Type B pancreatic cell (in vitro differentiated cells): ENCODE data around the gene SLC1A6. TPM values are rescaled to one million over a fixed set of nuclear protein-coding genes. Genes with fewer than 3 reads are reported as not detected.
"Not testable (repeated sequence)": the region's sequence is repeated elsewhere in the genome, so short reads cannot be mapped to it uniquely, and the experiment has no call there.

Experiments
- DNase-seq: peaks from one replicate; pipeline ENCODE4 v3.0.0; 2021; ENCODE audit warnings: mixed read lengths; ENCODE audit not compliant: unreplicated experiment; ENCODE audit errors: extremely low spot score
- H3K27ac Mint-ChIP-seq: 2 replicates; pipeline ENCODE4 v1.8.0; 2021; ENCODE audit warnings: mild to moderate bottlenecking, mixed read lengths
- H3K27me3 Mint-ChIP-seq: 2 replicates; pipeline ENCODE4 v1.8.0; 2021; ENCODE audit warnings: mixed read lengths
- H3K36me3 Mint-ChIP-seq: 2 replicates; pipeline ENCODE4 v1.8.0; 2021; ENCODE audit warnings: mixed read lengths
- H3K4me1 Mint-ChIP-seq: one replicate; pipeline ENCODE4 v1.8.0; 2021; ENCODE audit warnings: mixed read lengths; ENCODE audit not compliant: unreplicated experiment
- H3K4me3 Mint-ChIP-seq: 2 replicates; pipeline ENCODE4 v1.8.0; 2021; ENCODE audit warnings: mild to moderate bottlenecking, mixed read lengths
- H3K9me3 Mint-ChIP-seq: 2 replicates; pipeline ENCODE4 v1.8.0; 2021; ENCODE audit warnings: mixed read lengths
- total RNA-seq: library from RNA; stranded (reverse); gene quantifications from 2 replicates; pipeline ENCODE4 v1.2.1, GENCODE V29; 2021; ENCODE audit warnings: low replicate concordance
- TF ChIP-seq, protein P1 (sequence below): fragments of 200-600 bp; sonication (generic); conservative IDR thresholded peaks from 2 replicates; pipeline ENCODE4 v1.5.0; 2021; ENCODE audit warnings: antibody characterized with exemption, mild to moderate bottlenecking

Gene SLC1A6
- total RNA-seq, 1 donor from 2014 or later, result 6.4 TPM

DNA sequence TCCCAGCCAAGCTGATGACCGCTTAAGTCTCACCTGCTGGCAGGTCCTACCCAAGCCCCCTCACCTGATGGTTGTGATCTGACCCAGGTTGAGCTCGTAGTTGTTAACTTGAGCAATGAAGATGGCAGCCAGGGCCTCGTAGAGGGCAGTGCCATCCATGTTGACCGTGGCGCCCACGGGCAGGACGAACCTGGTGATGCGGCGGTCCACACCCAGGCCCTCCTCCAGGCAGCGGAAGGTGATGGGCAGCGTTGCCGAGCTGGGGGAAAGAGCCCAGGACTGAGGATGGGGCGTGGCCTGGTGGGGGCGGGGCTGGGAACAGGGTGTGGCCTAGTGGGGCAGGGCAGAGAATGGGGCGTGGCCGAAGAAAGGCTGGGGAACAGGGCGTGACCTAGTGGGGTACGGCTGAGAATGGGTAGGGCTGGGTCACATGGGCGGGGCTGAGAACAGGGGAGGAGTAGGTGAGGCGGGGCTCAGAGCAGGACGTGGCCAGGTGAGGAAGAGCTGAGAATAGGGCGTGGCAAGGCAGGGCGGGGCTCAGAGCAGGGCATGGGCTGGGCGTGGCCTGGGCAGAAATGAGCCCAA, 25.5 kb downstream of the SLC1A6 start:
- no peaks in the 10 kb centered on the region for H3K27me3 Mint-ChIP-seq
- no peak for DNase-seq
- H3K4me1 Mint-ChIP-seq, result no peaks in the 10 kb centered on the region
- H3K36me3 Mint-ChIP-seq, result no peaks in the 10 kb centered on the region
- no peak overlapping the region for H3K4me3 Mint-ChIP-seq
- no peak overlapping the region for H3K27ac Mint-ChIP-seq
- H3K9me3 Mint-ChIP-seq, result peaks cover 14% of the 10 kb centered on the region
- TF ChIP-seq, protein P1, sequence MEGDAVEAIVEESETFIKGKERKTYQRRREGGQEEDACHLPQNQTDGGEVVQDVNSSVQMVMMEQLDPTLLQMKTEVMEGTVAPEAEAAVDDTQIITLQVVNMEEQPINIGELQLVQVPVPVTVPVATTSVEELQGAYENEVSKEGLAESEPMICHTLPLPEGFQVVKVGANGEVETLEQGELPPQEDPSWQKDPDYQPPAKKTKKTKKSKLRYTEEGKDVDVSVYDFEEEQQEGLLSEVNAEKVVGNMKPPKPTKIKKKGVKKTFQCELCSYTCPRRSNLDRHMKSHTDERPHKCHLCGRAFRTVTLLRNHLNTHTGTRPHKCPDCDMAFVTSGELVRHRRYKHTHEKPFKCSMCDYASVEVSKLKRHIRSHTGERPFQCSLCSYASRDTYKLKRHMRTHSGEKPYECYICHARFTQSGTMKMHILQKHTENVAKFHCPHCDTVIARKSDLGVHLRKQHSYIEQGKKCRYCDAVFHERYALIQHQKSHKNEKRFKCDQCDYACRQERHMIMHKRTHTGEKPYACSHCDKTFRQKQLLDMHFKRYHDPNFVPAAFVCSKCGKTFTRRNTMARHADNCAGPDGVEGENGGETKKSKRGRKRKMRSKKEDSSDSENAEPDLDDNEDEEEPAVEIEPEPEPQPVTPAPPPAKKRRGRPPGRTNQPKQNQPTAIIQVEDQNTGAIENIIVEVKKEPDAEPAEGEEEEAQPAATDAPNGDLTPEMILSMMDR, result no peak

DNA sequence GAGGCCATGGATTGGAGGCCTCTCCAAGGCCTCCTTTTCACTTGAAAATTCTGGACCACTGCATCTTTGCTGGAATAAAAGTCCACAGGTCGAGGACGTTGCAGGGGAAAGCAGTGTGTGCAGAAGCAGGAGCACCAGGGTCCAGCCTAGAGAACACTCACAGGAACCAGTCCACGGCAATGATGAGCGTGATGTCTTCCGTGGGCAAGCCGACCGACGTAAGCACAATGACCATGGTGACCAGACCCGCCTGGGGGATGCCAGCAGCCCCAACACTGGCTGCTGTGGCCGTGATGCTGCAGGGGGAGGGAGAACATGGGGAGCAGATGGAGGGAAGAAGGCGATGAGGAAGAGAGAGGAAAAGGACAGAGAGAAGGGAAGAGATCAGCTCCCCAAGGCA, 26.9 kb downstream of the SLC1A6 start:
- TF ChIP-seq, protein P1, result no peak
- Mint-ChIP-seq H3K36me3 (no peaks in the 10 kb centered on the region), H3K4me3 (no peak overlapping the region), H3K27ac (no peak overlapping the region), H3K9me3 (peaks cover 14% of the 10 kb centered on the region), H3K27me3 (no peaks in the 10 kb centered on the region), H3K4me1 (no peaks in the 10 kb centered on the region)
- DNase-seq, result no peak

DNA sequence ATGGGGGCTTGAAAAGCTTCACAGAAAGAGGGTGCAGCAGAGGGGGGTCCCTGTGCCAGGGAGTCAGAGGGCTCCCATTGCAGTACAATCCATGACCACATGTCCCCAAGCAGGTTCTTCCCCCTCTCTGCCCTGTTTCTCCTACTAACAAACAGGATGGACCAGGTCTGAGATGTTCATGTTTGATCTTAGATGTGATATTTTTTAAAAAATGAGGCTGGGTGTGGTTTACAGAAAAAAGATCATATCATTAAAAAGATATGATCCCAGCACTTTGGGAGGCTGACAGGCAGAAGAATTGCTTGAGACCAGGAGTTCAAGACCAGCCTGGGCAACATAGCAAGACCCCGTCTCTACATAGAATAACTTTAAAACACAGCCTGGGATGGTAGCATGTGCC, 29.2 kb downstream of the SLC1A6 start:
- Mint-ChIP-seq H3K36me3 (no peaks in the 10 kb centered on the region), H3K4me1 (no peaks in the 10 kb centered on the region), H3K4me3 (no peak overlapping the region), H3K27me3 (no peaks in the 10 kb centered on the region), H3K27ac (no peak overlapping the region), H3K9me3 (peaks cover 9% of the 10 kb centered on the region)
- TF ChIP-seq, protein P1, result no peak
- no peak for DNase-seq

DNA sequence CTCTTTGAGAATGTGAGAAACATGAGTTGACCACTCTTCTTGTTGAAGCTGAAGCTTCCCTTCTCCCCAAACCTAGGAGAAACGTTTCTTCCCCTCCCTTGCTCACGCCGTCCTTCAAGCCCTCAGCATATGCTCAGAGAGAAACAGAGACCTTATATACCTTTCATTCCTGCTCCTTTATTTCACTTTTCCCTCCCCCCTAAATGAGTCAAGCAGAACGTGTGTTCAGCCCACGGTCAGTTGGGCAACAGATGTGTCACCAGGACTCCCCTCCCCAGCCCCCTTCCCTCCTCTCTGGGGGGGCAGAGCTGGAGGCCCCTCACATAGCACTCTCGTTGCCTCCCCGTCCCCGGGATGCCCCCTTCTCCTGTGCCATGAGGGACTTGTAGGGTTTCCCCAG, 29.8 kb downstream of the SLC1A6 start:
- no peak overlapping the region for H3K27ac Mint-ChIP-seq
- H3K4me1 Mint-ChIP-seq, result no peaks in the 10 kb centered on the region
- H3K27me3 Mint-ChIP-seq, result no peaks in the 10 kb centered on the region
- TF ChIP-seq, protein P1, result no peak
- H3K4me3 Mint-ChIP-seq, result no peak overlapping the region
- DNase-seq, result no peak
- no peaks in the 10 kb centered on the region for H3K36me3 Mint-ChIP-seq
- H3K9me3 Mint-ChIP-seq, result peaks cover 7% of the 10 kb centered on the region

DNA sequence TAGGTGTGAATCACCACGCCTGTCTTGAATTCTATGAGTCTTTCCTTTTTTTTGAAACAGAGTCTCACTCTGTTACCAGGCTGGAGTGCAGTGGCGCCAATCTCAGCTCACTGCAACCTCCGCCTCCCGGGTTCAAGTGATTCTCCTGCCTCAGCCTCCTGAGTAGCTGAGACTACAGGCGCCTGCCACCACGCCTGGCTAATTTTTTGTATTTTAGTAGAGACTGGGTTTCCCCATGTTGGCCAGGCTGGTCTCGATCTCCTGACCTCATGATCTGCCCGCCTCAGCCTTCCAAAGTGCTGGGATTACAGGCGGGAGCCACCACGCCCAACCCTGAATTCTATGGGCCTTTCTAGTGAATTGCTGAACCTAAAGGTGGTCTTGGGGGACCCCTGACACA, 30.3 kb downstream of the SLC1A6 start:
- H3K27ac Mint-ChIP-seq, H3K4me3 Mint-ChIP-seq, H3K27me3 Mint-ChIP-seq, DNase-seq, H3K4me1 Mint-ChIP-seq, H3K9me3 Mint-ChIP-seq, H3K36me3 Mint-ChIP-seq: not testable (repeated sequence)

DNA sequence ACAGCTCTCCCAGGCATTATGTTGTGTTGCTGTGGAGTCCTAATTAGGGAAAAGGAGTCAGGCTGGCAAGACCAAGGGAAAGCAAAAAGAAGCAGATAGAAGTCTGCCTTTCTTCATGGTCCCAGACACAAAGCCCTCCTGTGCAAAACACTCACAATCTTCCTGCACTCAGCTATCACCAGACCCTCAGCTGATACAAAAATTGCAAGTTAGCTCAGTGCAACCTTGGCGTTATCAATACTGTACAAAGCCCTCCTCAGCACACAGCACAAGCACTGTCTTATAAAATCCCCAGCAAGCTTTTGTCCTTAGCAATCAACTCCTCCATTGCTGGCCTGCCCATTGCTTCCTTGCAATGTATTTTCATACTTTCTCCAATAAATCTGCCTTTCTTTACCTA, 35.2 kb downstream of the SLC1A6 start:
- H3K27ac Mint-ChIP-seq, result no peak overlapping the region
- no peak for DNase-seq
- TF ChIP-seq, protein P1, result no peak
- H3K4me3 Mint-ChIP-seq, result no peak overlapping the region
- H3K9me3 Mint-ChIP-seq, result peaks cover 6% of the 10 kb centered on the region
- no peaks in the 10 kb centered on the region for H3K36me3 Mint-ChIP-seq
- H3K27me3 Mint-ChIP-seq, result no peaks in the 10 kb centered on the region
- no peaks in the 10 kb centered on the region for H3K4me1 Mint-ChIP-seq
